HG02588 (cell line): Measurements from ENCODE around the gene TASL.
"Not testable (repeated sequence)": the region's sequence is repeated elsewhere in the genome, so short reads cannot be mapped to it uniquely, and the experiment has no call there.

Experiments
- ATAC-seq: cut with Tn5 transposase; IDR thresholded peaks from one replicate; pipeline ENCODE4 v1.9.1; 2021; ENCODE audit warnings: mild to moderate bottlenecking, moderate library complexity; ENCODE audit not compliant: unreplicated experiment

TASL gene

GRCh38 chrX:30577362-30577991 is at the start of gene TASL:
TSS of gene TASL (minus strand) at chrX:30577766. CDS start at chrX:30560355, 17,411 bp downstream.
- peak; percentile 77 for ATAC-seq

DNA sequence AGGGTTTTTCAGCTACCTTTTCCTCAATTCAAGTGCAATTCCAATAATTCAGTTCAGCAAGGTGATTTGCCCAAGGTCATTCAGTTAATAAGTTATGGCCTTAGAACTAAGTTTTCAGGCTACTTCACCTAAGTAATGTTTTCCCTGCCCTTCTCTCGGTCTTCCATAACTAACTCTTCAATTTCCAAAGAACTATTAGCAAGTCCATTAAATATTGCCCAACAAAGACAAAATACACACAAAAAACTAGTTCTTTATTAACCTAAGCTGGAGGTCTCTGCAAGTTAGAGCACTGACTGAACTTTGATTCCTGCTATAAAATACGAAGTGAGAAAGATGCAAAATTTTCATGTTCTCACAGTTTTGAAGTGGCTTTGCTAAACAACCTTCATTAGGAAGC is 48.8 kb upstream of the TASL start:
- no peak for ATAC-seq

DNA sequence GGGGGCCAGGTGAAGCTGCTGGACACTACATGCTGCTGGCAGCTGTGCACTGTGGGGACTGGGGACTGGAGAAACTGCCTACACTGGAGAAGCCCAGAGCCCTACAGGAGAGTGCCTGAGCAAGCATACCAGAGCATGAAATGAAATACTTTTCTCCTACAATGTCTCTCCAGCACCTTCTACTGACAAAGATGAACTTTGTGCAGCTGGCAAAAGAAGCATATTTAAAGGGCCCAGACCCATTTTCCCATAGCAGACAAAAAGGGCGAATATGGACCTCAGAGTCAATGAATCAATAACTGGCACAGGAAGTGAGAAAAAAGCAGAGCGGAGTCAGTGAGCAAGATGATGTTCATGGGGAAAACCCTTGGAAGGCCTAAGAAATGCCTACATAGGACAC is 44.8 kb upstream of the TASL start:
- no peak for ATAC-seq

- ATAC-seq = no peak
These were observed 43.5 kb upstream of the TASL start for GRCh38 chrX:30620980-30621618.

GRCh38 chrX:30620125-30620524 is 42.6 kb upstream of the TASL start:
- ATAC-seq = no peak

DNA sequence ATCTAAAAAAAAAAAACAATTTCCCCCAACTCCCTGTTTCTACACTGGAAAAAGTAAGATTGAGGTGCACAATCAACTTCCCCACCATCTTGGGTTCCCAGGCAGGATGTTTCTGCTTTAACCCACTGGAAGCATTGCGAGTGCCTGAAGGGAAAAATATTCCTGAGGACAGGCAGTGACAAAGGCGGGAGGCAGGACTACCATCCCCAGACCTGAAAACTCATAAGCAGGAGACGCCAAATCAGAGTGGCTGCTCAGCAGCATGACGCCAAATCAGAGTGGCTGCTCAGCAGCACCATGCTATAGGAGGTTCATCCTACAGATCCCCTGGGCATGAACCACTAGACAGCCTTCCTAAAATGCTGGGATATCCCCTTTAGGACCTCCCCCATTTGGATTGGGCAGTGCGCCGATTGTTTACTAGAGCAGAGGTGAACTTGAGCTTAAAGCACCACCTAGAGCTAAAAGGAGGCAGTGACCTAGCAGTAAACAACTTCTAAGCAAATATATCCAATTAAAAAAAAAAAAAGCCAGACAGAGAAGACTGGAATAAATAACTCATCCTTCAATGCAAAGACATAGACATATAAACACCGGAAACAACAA is 40.7 kb upstream of the TASL start:
- no peak for ATAC-seq

DNA sequence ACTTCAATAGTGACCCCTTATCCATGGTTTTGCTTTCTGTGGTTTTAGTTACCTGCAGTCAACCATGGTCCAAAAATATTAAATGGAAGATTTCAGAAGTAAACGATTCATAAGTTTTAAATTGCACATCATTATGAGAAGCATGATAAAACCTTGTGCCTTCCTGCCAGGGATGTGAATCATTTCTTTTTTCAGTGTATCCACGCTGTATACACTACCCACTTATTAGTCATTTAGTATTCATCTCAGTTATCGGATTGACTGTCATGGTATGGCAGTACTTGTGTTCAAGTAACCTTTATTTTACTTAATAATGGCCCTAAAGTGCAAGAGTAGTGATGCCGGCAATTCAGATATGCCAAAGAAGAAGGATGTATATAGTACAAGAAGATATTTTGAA is 37.7 kb upstream of the TASL start:
- no peak for ATAC-seq

DNA sequence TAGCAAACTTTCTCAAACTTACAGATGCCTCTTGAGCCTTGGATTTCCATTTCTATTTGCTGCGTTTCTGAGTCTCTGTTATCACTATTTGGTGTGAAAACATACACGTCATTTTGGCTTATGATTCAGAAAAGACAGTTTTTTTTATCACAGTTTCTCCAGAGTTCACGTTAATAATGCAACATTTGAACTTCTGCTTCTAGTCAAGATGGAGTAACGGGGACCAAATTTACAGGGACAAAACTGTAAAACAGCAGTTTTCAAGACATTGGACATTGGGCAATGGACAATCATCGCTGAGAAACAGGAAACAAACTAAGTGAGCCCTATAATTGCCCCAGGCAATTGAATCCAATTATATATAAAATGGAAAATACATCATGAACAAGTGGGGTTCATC is 36.2 kb upstream of the TASL start:
- no peak for ATAC-seq

GRCh38 chrX:30612250-30612655 is 34.7 kb upstream of the TASL start:
- no peak for ATAC-seq

DNA sequence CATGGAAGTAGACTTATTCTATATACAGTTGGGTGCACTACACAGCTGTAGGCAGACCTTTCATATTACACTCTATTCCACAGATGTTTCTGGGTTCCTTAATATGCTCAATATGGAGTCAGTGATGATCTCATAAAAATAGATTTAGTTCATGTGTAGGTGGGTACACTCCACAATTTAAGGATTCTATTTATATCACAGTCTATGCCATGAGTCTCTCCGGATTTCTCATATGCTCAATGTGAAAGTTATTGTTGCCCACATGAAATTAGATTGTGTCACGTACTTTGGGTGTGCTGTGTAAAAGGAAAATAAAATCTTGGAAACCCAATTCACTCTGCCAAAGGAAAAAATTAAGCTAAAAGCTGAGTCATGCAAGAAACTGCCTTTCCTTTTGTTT is 32.5 kb upstream of the TASL start:
- ATAC-seq = no peak

- no peak for ATAC-seq
These were observed 29.6 kb upstream of the TASL start for GRCh38 chrX:30607155-30607554.

DNA sequence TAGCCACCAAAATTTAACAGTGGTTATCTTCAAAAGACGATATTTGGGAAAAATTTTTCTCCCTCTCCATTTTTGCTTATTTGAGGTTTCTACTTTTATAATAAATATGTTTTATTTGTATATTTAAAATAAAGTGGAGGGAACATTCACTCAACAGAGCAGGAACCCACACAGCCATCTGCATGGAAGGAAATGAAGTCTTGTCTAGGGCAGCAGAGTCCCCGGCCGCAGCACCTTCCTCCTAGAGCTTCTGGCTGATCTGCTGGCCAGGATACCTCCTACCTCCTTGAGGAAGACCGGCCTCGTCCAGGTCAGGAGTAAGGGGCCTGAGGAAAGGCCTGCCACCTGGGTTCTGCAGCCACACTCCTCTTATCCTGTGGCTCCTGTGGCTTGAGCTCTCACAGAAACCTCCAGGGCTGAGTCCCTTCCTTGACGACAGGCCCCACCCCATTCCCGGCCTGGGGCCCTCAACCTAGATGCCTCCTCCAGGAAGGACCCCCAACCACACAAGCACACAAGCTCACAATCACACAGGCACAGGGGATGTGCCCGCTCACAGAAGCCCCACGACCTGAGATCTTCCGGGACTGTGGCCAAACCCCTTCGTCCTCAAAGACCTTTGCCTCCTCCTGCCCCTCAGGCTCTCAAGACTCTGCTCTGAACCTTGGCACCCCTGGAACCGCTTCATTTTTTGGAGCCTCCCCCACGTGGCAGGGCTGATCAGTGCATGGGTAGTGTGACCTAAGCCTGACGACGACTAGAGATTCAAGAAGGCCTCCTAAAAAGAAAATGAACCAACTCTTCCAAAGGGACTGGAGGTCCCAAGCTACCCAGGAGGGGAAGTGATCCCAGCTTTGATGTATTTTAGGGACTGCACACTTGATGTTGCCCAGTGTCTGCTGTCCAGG is 23.0 kb upstream of the TASL start:
- not testable (repeated sequence) for ATAC-seq

DNA sequence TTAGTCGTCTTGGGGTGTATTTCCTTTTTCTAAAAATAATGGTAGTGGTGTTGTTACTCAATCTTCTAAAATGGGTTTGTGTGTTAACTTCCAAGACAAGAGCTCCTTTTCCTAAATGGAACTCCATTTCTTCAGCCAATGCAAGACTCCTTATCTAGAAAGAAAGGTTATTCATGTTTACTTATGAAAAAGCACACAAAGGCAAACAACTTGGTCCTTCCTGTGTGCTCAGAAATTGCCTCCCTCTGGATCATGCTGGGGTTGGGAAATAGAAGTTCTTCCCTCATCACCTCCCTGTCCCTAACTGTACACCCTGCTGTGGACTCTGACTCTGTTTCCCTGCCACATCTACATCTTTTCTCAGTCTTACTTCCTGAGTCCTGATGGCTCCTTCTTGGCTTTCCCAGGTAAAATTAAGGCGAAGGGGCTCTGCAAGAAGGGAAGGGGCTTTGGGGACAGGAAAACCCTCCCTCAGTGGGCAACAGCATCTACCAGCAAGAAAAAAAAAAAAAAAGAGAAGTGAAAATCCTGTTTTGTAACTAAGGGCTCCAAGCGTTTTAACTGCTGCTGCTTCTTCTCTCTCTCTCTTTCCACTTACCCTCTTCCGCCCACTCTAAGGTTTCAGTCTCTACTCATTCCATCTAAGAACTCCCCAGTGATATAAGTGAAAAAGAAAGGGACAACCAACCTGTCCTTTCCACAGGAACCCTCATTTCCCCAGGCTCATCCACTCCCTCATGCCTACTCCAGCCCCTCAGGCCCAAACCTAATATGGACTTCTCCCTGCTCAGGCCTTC is 19.8 kb upstream of the TASL start:
- peak; percentile 74 for ATAC-seq

DNA sequence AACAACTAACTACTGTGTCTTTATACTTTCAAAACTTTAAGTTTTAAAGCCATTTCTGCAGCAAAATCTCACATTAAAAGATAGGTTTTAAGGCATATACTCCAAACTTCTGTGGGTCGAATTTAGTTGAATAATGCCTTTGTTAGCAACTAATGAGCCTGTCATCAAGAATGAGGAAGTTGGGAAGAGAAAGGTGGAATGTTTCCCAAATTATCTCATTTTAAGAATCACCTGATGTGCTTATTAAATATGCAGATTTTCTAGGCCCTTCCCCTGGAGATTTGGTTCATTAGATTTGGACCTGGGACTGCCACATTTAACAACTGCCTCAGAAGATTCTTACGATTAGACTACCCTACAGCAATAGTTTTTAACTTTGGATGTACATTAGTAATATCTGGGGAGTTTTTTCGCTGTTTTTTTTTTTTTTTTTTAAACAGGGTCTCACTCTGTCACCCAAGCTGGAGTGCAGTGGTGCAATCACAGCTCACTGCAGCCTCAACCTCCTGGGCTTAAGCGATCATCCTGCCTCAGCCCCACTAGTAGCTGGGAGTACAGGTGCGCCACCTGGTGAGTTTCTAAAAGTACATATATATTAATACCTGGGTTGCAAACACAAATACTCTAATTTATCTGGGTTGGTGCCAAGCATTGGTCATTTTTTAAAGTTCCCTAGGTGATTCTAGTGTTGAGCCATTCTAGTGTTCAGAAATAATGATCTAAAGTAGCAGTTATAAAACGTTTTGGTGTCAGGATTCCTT is 16.1 kb upstream of the TASL start:
- peak; percentile 45 for ATAC-seq

GRCh38 chrX:30592831-30593230 is 15.3 kb upstream of the TASL start:
- no peak for ATAC-seq

- ATAC-seq = no peak
These were observed 12.8 kb upstream of the TASL start for GRCh38 chrX:30590368-30590767.

DNA sequence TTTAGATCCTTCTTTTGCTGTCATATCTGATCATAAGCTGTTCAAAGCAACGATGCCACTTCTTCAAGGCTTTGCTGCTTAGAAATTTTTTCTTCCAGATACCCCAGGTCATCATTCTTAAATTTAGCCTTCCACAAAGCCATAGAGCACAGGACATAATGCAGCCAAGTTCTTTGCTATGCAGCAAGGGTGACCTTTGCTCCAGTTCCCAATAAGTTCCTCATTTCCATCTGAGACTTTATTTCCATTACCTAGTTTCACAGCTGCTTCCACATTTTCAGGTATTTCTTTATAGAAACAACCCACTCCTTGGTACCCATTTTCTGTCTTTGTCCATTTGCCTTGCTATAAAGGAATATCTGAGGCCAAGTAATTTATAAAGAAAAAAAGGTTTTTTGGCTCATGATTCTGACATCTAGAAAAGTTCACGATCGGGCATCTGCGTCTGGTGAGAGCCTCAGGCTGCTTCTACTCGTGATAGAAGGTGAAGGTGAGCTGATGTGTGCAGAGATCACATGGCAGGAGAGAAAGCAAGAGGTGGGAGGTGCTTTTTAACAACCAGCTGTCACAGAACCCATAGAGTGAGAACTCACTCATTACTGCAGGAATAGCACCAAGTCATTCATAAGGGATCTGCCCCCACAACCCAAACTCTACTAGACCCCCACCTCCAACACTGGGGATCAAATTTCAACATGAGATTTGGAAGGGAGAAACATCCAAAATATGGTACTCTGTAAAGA is 11.8 kb upstream of the TASL start:
- ATAC-seq = peak; percentile 60

GRCh38 chrX:30586516-30586915 is 8.9 kb upstream of the TASL start:
- no peak for ATAC-seq

DNA sequence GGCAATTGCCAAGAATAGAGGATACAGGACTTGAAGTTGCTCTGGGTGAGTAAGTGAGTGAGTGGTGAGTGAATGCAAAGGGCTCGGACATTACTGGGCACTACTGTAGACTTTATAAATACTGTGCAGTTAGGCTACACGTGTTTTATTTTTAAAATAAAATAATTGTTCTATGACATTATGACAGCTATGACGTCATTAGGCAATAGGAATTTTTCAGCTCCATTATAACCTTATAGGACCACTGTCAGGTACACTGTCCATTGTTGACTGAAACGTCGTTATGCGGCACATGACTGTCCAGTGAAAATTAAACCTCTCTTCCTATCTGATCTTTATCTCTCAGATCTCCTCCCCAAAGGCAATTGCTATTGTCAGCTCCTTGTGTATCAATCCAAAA is 5.1 kb upstream of the TASL start:
- no peak for ATAC-seq
